Mesothelial cell of epicardium (in vitro differentiated cells): Measurements from ENCODE around the gene SMG7. TPM values are rescaled to one million over a fixed set of nuclear protein-coding genes. Genes with fewer than 3 reads are reported as not detected.
A peak's percentile ranks its signal among the peaks of the same experiment; 100 is the strongest.

Source experiments
- DNase-seq, 2 experiments: peaks; one replicate each; pipeline ENCODE4 v3.0.0; 2021; ENCODE audit warnings: low spot score in 2 of 2; ENCODE audit not compliant: unreplicated experiment in 2 of 2
- H3K27ac Mint-ChIP-seq: 2 replicates; pipeline ENCODE4 v1.8.0; 2021; ENCODE audit warnings: mixed read lengths
- H3K27me3 Mint-ChIP-seq: 2 replicates; pipeline ENCODE4 v1.8.0; 2021; ENCODE audit warnings: low read depth, mixed read lengths
- H3K36me3 Mint-ChIP-seq: 2 replicates; pipeline ENCODE4 v1.8.0; 2021; ENCODE audit warnings: mixed read lengths
- H3K4me1 Mint-ChIP-seq: 2 replicates; pipeline ENCODE4 v1.8.0; 2021; ENCODE audit warnings: mixed read lengths
- H3K4me3 Mint-ChIP-seq: 2 replicates; pipeline ENCODE4 v1.8.0; 2021; ENCODE audit warnings: mild to moderate bottlenecking, moderate library complexity, mixed read lengths
- H3K9me3 Mint-ChIP-seq: 2 replicates; pipeline ENCODE4 v1.8.0; 2021; ENCODE audit warnings: mixed read lengths
- CTCF ChIP-seq: fragments of 200-600 bp; sonication (generic); IDR thresholded peaks from one replicate; pipeline ENCODE4 v1.5.0; 2021; ENCODE audit warnings: antibody characterized with exemption; ENCODE audit not compliant: unreplicated experiment
- total RNA-seq: library from RNA; stranded (reverse); gene quantifications from 3 replicates; pipeline ENCODE4 v1.2.1, GENCODE V29; 2021

The SMG7 gene
- total RNA-seq, 1 donor from 2014 or later = 60.6 TPM

- no peak for DNase-seq
- peaks cover 5% of the 10 kb centered on the region for H3K9me3 Mint-ChIP-seq
- H3K4me1 Mint-ChIP-seq = peaks cover 2% of the 10 kb centered on the region
- no peak overlapping the region for H3K27ac Mint-ChIP-seq
- H3K27me3 Mint-ChIP-seq = no peaks in the 10 kb centered on the region
- peaks cover 5% of the 10 kb centered on the region for H3K36me3 Mint-ChIP-seq
- H3K4me3 Mint-ChIP-seq = no peak overlapping the region
- no peak for TF ChIP-seq CTCF
Observed at GRCh38 chr1:183498342-183498991, 26.2 kb downstream of the SMG7 start.

DNA sequence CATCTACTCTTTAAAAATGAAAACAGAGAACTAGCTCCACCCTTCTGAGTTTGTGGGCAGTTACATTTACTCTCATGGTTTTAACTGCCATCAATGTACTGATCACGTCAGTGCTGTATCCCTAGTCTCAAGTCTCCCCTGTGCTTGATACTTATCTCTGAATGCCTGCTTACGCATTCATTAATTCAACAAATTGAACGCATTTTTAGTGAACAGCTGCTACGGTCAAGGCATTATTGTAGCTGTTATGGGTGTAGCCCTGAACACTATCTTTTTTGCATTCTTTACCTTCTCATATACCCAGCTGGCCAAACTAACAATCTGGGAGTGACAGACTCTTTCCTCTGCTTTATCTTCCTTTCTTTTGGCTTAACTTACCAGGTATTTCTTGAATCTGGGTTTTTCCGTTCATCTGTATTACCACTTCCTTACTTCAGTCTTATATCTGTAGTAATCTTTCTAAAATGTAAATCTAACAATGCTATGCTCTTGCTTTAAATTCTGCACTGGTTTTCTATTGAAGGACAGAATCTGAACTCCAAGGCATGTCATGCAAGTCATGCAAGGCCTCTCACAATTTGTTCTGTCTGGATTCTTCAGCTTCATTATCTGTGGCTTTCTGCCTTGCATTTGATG is 33.3 kb downstream of the SMG7 start:
- no peaks in the 10 kb centered on the region for H3K27me3 Mint-ChIP-seq
- peaks cover 6% of the 10 kb centered on the region for H3K4me1 Mint-ChIP-seq
- TF ChIP-seq CTCF = no peak
- no peak for DNase-seq
- H3K27ac Mint-ChIP-seq = no peak overlapping the region
- H3K36me3 Mint-ChIP-seq = no peaks in the 10 kb centered on the region
- no peak overlapping the region for H3K4me3 Mint-ChIP-seq
- no peaks in the 10 kb centered on the region for H3K9me3 Mint-ChIP-seq

DNA sequence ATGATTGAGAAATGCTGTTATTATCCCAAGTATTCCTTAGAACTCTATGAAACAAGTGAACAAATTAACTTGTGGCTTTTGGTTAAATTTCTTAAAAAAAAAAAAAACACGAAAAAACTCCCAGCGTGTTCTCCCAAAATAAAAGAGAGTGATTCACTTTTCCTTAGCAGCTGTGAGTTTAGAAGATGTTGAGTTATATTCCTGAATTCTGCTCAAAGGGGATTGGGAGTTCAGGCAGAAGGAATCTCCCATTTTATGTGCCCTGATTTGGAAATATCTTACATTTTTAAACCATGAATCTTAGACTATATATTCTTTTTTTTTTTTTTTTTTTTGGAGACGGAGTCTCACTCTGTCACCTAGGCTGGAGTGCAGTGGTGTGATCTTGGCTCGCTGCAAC is 34.3 kb downstream of the SMG7 start:
- Mint-ChIP-seq H3K9me3 (no peaks in the 10 kb centered on the region), H3K27me3 (no peaks in the 10 kb centered on the region), H3K4me3 (no peak overlapping the region), H3K27ac (no peak overlapping the region), H3K4me1 (peaks cover 6% of the 10 kb centered on the region), H3K36me3 (no peaks in the 10 kb centered on the region)
- DNase-seq = no peak
- TF ChIP-seq CTCF = no peak

GRCh38 chr1:183508694-183509093 is 36.4 kb downstream of the SMG7 start:
- peak overlapping the region; percentile 68 for H3K27ac Mint-ChIP-seq

DNA sequence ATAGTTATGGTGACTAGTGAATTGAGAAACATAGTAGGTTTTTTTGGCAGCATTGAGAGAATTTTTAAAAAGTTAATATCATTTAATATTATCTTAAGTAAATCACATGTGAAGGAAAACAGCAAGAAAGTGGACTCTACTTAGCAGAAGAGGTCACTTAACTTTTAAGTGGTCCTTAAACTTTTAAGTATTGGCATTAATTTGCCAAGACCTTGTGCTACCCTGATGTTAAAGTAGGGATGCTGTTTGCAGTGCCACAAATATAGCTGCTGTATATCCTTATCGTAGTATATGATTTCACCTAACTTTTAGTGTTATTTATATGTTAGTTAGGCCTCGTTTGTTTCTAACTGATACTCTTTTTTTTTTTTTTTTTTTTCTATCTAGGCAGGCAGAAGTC is 40.2 kb downstream of the SMG7 start:
- H3K36me3 Mint-ChIP-seq = peaks cover under 1% of the 10 kb centered on the region
- peaks cover 16% of the 10 kb centered on the region for H3K4me1 Mint-ChIP-seq
- no peak overlapping the region for H3K4me3 Mint-ChIP-seq
- no peak for DNase-seq
- no peak overlapping the region for H3K27ac Mint-ChIP-seq
- no peak for TF ChIP-seq CTCF
- H3K27me3 Mint-ChIP-seq = no peaks in the 10 kb centered on the region
- H3K9me3 Mint-ChIP-seq = no peaks in the 10 kb centered on the region

More at GRCh38 chr1:183508694-183509093, 36.4 kb downstream of the SMG7 start:
- no peak for DNase-seq
- Mint-ChIP-seq H3K27me3 (no peaks in the 10 kb centered on the region), H3K4me3 (no peak overlapping the region), H3K4me1 (peaks cover 4% of the 10 kb centered on the region), H3K9me3 (no peaks in the 10 kb centered on the region), H3K36me3 (no peaks in the 10 kb centered on the region)
- TF ChIP-seq CTCF = no peak
